Upper lobe of left lung (tissue), 6 donors: Measurements from ENCODE around the gene DRD4. TPM values are rescaled to one million over a fixed set of nuclear protein-coding genes. Genes with fewer than 3 reads are reported as not detected.

Experiments used
- ATAC-seq, 2 donors: fragments of 200-7000 bp; cut with Tn5 transposase; one replicate each; pipeline ENCODE4 v1.9.1; 2022; ENCODE audit warnings: mild to moderate bottlenecking in 2 of 2, moderate library complexity in 2 of 2; ENCODE audit not compliant: low FRiP score in 2 of 2
- DNase-seq, 2 donors: peaks; one replicate each; pipeline ENCODE4 v3.0.0-alpha.2; 2019 to 2020
- H3K27ac ChIP-seq, 4 donors: fragments of 200-600 bp; sonication (generic); one replicate each; pipeline ENCODE4 v1.5.1; 2016 to 2019
- H3K27me3 ChIP-seq, 4 donors: fragments of 200-600 bp; sonication (generic); one replicate each; pipeline ENCODE4 v1.5.1; 2017 to 2019
- H3K36me3 ChIP-seq, 4 donors: fragments of 200-600 bp; sonication (generic); one replicate each; pipeline ENCODE4 v1.5.1; 2016 to 2019
- H3K4me1 ChIP-seq, 4 donors: fragments of 200-600 bp; sonication (generic); one replicate each; pipeline ENCODE4 v1.5.1; 2018 to 2019
- H3K4me3 ChIP-seq, 4 donors: fragments of 200-600 bp; sonication (generic); one replicate each; pipeline ENCODE4 v1.5.1; 2017 to 2019; ENCODE audit warnings: mild to moderate bottlenecking in 2 of 4, moderate library complexity in 1 of 4
- H3K9me3 ChIP-seq, 4 donors: fragments of 200-600 bp; sonication (generic); one replicate each; pipeline ENCODE4 v1.5.1; 2018 to 2019
- EP300 ChIP-seq, 4 donors: sonication (generic); formaldehyde crosslinking; IDR thresholded peaks; one replicate each; pipeline ENCODE4 v1.5.1; 2017; ENCODE audit warnings: antibody characterized with exemption in 4 of 4, control low read depth in 2 of 4
- POLR2A ChIP-seq, 4 donors: fragments of 450-650 bp; IDR thresholded peaks; one replicate each; pipeline ENCODE4 v1.5.1; 2016 to 2017; ENCODE audit warnings: antibody characterized with exemption in 4 of 4, mild to moderate bottlenecking in 2 of 4
- POLR2AphosphoS5 ChIP-seq, 2 donors: sonication (generic); formaldehyde crosslinking; IDR thresholded peaks; one replicate each; pipeline ENCODE4 v1.5.1; 2017; ENCODE audit warnings: antibody characterized with exemption in 2 of 2
- WGBS, 2 donors: methylation state at CpG; one replicate each; pipeline ENCODE4 v1.1.5; 2017 to 2018; 5-methylcytosine and 5-hydroxymethylcytosine counted together
- total RNA-seq, 6 donors: library from RNA; depleted of rRNA in 4 of 6; stranded (reverse); fragments of >200 nt in 4 of 6; gene quantifications; one replicate each; pipeline versions ENCODE4 v1.1.0 to v1.2.1, GENCODE V29; 2016 to 2021
- TF ChIP-seq, protein P1 (sequence below), 6 experiments: fragments of 450-650 bp in 4 of 6; fragments of 200-600 bp in 2 of 6; sonication (generic) in 2 of 6; IDR thresholded peaks; one replicate each; pipeline ENCODE4 v1.5.1; 2016 to 2019; ENCODE audit warnings: antibody characterized with exemption in 6 of 6
- donor health status: DM: no; HTN: no; CAD: no; lungs with moderate emphysema.
- donor health status: DM: no; HTN: yes; CAD: no; lungs with severe emphysema.

DRD4 gene
- total RNA-seq, 6 donors from 2014 or later = 0.54 to 4.2 (median 1.5) TPM; not detected in 2

DNA sequence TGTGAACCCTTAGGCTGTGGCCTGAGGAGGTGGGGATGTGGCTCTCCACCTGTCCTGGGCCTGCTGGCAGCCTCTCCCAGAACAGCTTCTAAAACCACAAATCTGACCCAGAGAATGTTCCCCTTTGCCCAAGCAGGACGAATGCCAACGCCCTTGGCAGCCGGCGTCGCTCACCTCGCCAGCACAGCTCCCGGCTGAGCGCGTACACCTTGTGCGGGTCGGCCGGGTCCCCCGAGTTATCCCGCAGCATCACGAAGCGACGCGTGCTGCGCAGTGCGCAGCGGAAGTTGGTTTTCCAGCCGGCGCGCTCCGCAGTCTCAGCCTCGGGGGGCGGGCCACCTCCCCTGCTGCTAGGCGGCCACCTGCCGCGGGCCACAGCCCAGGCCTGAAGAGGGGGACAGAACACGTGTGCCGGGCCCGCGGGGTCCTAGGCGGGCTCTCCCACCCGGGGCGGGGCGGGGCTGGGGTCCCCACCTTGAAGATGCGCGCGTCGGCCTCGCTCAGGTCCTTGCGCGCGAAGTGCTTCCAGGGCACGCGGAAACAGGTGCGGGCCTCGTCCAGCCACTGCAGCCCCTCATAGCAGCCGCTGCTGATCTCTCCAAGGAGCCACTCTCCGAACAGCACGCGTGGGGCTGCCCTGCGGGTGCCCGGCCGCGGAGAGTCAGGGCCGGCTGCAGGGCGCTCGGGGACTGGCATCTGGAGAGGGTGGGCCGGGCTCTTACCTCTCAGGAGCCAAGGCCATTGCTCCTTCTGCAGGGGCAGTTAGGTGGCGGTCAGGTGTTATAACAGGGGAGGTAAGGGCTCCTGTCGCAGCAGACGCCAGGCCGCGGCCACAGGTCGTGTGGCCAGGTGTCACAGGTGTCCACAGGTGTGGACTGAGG, 22.2 kb upstream of the DRD4 start:
- Histone ChIP-seq H3K27ac (peak overlapping the region; percentile 96 to 98 (median 96)), H3K36me3 (peaks cover 23 to 53% (median 46%) of the 10 kb centered on the region in 4 donors), H3K9me3 (no peaks in the 10 kb centered on the region), H3K4me3 (peak overlapping the region; percentile 48 to 94 (median 65)), H3K27me3 (no peaks in the 10 kb centered on the region), H3K4me1 (peaks cover 25 to 39% (median 31%) of the 10 kb centered on the region in 4 donors)
- WGBS, 2 donors = 47 to 55% methylated on average over 16 to 54 of the region's 68 CpGs
- no peak for ATAC-seq
- DNase-seq = peak; percentile 47 to 89
- TF ChIP-seq EP300 (IDR thresholded peaks at IDR 0.05) (no peak), POLR2A (IDR thresholded peaks at IDR 0.05) (no peak), POLR2AphosphoS5 (IDR thresholded peaks at IDR 0.05) (no peak)
- TF ChIP-seq, protein P1, sequence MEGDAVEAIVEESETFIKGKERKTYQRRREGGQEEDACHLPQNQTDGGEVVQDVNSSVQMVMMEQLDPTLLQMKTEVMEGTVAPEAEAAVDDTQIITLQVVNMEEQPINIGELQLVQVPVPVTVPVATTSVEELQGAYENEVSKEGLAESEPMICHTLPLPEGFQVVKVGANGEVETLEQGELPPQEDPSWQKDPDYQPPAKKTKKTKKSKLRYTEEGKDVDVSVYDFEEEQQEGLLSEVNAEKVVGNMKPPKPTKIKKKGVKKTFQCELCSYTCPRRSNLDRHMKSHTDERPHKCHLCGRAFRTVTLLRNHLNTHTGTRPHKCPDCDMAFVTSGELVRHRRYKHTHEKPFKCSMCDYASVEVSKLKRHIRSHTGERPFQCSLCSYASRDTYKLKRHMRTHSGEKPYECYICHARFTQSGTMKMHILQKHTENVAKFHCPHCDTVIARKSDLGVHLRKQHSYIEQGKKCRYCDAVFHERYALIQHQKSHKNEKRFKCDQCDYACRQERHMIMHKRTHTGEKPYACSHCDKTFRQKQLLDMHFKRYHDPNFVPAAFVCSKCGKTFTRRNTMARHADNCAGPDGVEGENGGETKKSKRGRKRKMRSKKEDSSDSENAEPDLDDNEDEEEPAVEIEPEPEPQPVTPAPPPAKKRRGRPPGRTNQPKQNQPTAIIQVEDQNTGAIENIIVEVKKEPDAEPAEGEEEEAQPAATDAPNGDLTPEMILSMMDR (IDR thresholded peaks at IDR 0.05) = no peak

DNA sequence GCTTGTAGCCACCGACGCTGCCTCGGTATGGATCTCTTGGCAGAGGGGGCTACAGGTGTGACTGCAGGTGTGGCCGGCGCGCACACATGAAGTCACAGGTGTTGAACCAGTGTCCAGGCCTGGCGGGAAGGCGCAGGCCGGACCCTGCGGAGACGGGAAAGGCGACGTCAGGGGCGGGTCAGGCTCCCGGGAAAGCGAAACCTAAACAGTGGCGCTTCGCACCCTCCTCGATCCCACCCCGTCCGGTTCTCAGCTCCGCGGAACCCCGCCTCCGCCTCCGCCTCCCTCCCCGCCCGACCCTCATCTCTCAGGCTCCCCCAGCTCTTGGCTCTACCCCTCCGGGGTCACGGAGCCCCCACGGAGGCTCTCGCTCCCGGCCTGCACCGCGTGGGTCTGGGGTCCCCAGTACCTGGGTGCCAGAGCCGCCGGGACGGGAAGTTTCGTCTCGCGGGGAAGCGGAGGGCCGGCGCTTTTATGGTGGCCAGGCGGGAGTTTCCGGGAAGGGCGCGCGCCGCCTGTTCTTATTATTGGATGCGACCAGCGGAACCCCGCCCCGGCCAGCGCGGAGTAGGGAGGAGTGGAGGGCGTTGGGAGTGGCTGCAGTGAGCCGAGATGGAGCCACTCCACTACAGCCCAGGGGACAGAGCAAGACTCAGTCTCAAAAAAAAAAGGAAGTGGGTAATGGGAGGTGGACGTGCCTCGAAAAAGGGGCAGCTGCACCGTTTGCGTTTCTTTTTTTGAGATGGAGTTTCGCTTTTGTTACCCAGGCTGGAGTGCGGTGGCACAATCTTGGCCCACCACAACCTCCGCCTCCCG, 21.4 kb upstream of the DRD4 start, which contains the start of gene IRF7:
Gene IRF7, minus strand, starts transcription at position 447 of the 816 bp plus-strand sequence. CDS start 586 bp downstream, outside the sequence.
- peaks cover 16 to 45% (median 38%) of the 10 kb centered on the region in 4 donors for H3K36me3 ChIP-seq

DNA sequence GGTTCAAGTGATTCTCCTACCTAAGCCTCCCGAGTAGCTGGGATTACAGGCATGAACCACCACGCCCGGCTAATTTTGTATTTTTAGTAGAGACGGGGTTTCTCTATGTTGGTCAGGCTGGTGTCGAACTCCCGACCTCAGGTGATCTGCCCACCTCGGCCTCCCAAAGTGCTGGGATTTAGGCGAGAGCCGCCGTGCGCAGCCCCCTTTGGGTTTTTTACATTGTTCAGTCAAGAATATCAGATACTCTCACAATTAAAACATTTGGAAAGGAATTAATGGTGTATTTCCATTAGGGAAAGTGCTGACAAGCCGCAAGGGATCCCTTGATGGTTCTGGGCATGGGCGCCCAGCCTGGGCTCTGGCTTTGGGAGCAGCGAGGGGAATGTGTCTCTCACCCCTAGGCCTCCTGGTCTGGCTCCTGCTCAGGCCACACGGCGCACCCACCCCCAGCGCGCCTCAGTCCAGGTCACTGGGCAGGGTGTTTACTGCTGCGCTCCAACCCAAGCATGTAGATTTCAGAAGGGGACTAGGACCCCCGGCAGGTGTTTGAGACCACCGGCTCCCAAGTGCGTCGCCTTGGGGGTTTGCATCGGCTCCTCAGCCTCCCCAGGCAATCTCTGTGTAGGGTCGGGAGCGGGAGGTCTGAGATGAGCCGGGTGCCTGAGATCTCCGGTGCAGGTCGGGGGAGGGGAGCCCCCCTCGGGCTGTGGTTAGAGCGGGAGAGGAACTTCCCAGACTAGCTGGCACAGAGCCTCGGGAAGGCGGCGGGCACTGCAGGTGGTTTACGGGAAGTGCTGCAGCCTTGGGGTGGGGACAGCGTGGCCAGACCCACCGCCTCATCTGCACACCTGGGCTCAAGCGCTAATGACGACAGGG, 20.5 kb upstream of the DRD4 start:
- WGBS, 2 donors = 75 to 80% methylated on average over 17 to 39 of the region's 39 CpGs
- no peaks in the 10 kb centered on the region for H3K9me3 ChIP-seq
- peaks cover 8 to 36% (median 29%) of the 10 kb centered on the region in 4 donors for H3K36me3 ChIP-seq
- H3K27me3 ChIP-seq = no peaks in the 10 kb centered on the region
- peak overlapping the region in 3 of 4 donors; percentile 62 to 94 (median 68) for H3K4me3 ChIP-seq
- peaks cover 25 to 39% (median 33%) of the 10 kb centered on the region in 4 donors for H3K4me1 ChIP-seq
- H3K27ac ChIP-seq = peak overlapping the region; percentile 96 to 98 (median 96)
- DNase-seq (peak in 1 of 2 donors; percentile 81), ATAC-seq (no peak)
- TF ChIP-seq, protein P1 (IDR thresholded peaks at IDR 0.05) = no peak
- TF ChIP-seq EP300 (IDR thresholded peaks at IDR 0.05) = no peak
- TF ChIP-seq POLR2AphosphoS5 (IDR thresholded peaks at IDR 0.05) = no peak
- no peak for TF ChIP-seq POLR2A (IDR thresholded peaks at IDR 0.05)

More for the DNA sequence above, 21.4 kb upstream of the DRD4 start, which contains the start of gene IRF7:
- TF ChIP-seq, protein P1 (IDR thresholded peaks at IDR 0.05) = peak in 1 of 6 experiments; percentile 8
- TF ChIP-seq POLR2A (IDR thresholded peaks at IDR 0.05) (peak; percentile 54 to 96 (median 78)), POLR2AphosphoS5 (IDR thresholded peaks at IDR 0.05) (peak; percentile 82 to 92), EP300 (IDR thresholded peaks at IDR 0.05) (peak in 1 of 4 donors; percentile 13)
- ATAC-seq (peak; percentile 93 to 94), DNase-seq (peak; percentile 98 to 99)
- no peaks in the 10 kb centered on the region for H3K27me3 ChIP-seq
- peak within 1 kb of the TSS; percentile 48 to 94 (median 65) for H3K4me3 ChIP-seq
- 0 to 5% methylated on average over 4 to 59 of the region's 66 CpGs for WGBS, 2 donors
- H3K9me3 ChIP-seq = no peaks in the 10 kb centered on the region
- peak within 1 kb of the TSS; percentile 96 to 98 (median 96) for H3K27ac ChIP-seq
- peaks cover 25 to 39% (median 32%) of the 10 kb centered on the region in 4 donors for H3K4me1 ChIP-seq
